Central memory CD4-positive, alpha-beta T cell (primary cell): ENCODE data around the gene PSME4.

ENCODE experiments used
- DNase-seq: peaks from one replicate; pipeline ENCODE4 v3.0.0; 2022
- total RNA-seq, 3 experiments: gene quantifications; one replicate each; lab custom pipeline; 2026; lab: John Stamatoyannopoulos, UW

Gene PSME4, protein sequence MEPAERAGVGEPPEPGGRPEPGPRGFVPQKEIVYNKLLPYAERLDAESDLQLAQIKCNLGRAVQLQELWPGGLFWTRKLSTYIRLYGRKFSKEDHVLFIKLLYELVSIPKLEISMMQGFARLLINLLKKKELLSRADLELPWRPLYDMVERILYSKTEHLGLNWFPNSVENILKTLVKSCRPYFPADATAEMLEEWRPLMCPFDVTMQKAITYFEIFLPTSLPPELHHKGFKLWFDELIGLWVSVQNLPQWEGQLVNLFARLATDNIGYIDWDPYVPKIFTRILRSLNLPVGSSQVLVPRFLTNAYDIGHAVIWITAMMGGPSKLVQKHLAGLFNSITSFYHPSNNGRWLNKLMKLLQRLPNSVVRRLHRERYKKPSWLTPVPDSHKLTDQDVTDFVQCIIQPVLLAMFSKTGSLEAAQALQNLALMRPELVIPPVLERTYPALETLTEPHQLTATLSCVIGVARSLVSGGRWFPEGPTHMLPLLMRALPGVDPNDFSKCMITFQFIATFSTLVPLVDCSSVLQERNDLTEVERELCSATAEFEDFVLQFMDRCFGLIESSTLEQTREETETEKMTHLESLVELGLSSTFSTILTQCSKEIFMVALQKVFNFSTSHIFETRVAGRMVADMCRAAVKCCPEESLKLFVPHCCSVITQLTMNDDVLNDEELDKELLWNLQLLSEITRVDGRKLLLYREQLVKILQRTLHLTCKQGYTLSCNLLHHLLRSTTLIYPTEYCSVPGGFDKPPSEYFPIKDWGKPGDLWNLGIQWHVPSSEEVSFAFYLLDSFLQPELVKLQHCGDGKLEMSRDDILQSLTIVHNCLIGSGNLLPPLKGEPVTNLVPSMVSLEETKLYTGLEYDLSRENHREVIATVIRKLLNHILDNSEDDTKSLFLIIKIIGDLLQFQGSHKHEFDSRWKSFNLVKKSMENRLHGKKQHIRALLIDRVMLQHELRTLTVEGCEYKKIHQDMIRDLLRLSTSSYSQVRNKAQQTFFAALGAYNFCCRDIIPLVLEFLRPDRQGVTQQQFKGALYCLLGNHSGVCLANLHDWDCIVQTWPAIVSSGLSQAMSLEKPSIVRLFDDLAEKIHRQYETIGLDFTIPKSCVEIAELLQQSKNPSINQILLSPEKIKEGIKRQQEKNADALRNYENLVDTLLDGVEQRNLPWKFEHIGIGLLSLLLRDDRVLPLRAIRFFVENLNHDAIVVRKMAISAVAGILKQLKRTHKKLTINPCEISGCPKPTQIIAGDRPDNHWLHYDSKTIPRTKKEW (N-terminal part only)
- total RNA-seq: 54.2 to 124 (median 71.6) reads per million in 3 experiments

- DNase-seq: peak; percentile 86
Observed at GRCh38 chr2:53970724-53971602, at the start of gene PSME4. Gene PSME4 (minus strand): TSS chr2:53970993. CDS start chr2:53970784, 209 bp downstream.

DNA sequence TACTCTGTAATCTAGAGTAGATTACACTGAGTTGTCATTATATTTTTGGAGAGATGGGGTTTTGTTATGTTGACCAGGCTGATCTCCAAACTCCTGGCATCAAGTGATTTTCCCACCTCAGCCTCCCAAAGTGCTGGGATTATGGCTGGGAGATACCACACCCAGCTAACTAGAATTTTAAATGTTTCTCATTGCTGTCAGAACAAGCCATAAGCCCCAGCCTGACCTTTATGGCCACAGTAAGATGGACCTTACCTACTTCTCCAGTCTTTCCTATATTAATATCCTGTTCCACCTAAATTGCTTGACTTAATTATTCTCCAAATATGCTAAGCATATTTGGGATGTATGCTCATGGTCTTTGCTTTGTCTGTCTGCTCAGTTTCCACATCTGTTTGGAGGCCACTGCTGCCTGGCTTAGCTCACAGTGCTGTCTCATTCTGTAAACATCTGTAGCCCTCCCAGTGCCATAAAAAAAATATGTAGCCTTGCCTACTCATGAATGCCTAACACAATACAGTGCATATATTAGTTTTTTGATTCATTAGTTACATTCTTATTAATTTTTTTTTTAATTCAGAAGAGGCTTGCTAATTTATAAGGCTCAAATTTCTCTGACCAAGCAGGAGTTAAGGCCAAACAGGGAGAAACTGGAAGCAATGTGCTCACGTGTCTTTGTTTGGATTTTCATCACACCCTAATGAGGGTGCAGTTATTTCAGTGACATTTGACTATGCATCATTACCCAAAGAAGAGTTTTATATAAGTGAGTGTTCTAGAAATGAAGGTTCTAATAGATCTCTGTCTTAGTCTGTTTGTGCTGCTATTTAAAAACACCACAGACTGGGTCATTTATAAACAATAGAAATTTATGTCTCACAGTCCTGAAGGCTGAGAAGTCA, 45.3 kb upstream of the PSME4 start:
- no peak for DNase-seq

GRCh38 chr2:54013996-54014395, 43.2 kb upstream of the PSME4 start:
- peak; percentile 14 for DNase-seq

DNA sequence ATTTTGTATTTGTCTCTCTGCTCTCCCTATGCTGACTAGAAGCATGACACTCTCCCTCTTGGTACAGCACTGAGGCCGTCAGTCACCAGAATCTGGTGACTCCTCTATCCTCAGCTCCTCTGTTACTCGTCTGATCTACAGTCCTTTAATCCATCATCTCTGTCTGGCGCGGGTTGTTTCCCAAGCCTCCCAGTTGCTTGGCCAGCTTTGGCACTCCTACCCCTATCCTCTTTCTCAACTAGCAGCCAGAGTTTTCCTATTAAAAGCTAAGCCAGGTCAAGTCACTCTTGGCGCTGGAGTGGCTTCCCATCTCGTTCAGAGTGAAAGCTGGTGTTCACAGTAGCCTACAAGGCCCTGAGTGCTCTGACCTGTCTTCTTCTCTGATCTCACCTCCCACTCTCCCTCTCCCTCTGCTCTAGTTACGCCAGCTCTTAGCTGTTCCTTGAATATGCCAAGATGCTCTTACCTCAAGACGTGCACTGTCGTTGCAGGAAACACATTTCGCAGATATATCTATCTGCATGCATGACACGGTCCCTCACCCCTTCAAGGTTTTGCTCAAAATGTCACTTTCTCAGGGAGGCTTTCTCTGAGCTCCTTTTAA, 41.8 kb upstream of the PSME4 start:
- no peak for DNase-seq

- DNase-seq: no peak
Observed at GRCh38 chr2:54009549-54009948, 38.8 kb upstream of the PSME4 start.

- no peak for DNase-seq
Observed at GRCh38 chr2:54008439-54008838, 37.6 kb upstream of the PSME4 start.

DNA sequence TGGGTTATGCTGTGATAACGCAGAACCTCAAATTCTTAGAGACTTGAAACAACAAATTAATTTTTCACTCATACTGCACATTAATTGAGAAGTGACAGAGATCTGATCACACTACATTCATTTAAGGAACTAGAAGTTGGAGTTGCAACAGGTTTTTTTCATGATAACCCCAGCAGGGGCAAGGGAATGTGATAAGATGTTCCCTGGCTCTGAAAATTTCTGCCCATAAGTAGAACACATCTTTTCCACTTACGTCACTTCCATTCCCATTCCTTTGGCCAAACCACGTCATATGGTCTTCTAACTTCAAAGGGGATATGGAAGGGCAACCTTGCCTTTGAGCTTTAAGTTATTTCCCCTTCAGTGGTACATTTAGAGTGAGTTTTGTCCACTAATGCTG, 29.7 kb upstream of the PSME4 start:
- no peak for DNase-seq

DNA sequence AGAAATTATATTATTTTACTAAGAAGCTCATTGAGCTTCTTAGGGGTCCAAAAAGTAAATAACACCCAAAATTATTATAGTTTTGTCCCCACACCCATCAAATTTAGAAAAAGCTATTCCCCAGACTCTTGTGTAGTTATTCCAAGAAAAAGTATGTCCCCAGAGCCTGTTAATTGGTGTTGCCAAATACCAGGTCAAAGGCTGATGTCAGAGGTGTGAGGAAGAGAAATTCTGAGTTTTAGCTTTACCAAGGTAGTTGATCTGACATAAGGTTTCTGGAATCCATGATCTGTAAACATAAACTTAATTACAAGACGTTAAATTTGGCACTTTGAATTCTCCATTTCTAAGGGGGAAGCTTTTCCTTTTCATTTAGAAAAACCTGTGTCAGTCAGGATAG, 29.3 kb upstream of the PSME4 start:
- DNase-seq: no peak

GRCh38 chr2:53998834-53999233, 28.0 kb upstream of the PSME4 start:
- no peak for DNase-seq

GRCh38 chr2:53994818-53995808, 24.3 kb upstream of the PSME4 start:
- DNase-seq: peak; percentile 83

GRCh38 chr2:53991948-53992347, 21.2 kb upstream of the PSME4 start:
- no peak for DNase-seq

- no peak for DNase-seq
Observed at GRCh38 chr2:53989210-53989862, 18.5 kb upstream of the PSME4 start.

- no peak for DNase-seq
Observed at GRCh38 chr2:53987336-53987921, 16.6 kb upstream of the PSME4 start.

DNA sequence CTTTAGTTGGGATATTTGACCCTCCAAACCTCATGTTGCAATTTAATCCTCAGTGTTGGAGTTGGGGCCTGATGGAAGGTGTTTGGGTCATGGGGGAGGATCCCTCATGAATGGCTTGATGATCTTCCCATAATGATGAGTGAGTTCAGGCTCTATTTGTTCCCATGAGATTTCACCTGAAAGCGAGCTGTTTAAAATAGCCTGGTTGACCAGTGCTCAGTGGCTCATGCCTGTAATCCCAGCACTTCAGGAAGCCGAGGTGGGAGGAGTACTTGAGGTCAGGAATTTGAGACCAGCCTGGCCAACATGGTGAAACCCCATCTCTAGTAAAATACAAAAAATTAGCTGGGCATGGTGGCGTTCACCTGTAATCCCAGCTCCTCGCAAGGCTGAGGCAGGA, 14.9 kb upstream of the PSME4 start:
- no peak for DNase-seq

DNA sequence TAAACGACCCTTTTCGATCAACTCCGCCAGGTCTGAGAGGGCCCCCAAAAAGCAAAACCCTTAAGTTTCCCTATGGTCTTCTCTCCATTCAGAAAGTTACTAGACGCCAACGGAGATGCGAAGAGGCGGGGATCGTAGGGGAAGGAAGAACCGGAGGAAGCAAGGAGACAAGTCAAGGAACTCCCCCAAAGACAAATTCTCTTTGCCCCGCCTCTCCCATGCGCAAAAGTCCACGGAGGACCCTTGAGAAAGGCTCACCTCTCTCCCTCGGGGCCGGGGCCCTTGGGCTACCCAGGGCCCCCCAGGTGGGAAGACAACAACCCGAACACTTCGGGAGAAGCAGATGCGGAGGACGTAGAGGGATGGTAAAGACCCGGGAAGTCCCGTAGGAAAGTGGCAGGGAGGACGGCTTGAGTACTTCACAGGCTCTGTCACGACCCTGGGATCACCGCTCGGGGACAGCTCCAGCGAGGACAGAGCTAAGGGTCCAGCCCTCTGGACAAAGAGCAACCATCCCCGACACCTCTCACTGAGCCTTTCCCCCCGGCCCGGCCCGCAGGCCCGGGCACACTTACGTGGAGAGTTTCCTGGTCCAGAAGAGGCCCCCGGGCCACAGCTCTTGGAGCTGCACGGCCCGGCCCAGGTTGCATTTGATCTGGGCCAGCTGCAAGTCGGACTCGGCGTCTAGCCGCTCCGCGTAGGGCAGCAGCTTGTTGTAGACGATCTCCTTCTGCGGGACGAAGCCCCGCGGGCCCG, 647 bp downstream of the PSME4 start:
- DNase-seq: peak; percentile 19

DNA sequence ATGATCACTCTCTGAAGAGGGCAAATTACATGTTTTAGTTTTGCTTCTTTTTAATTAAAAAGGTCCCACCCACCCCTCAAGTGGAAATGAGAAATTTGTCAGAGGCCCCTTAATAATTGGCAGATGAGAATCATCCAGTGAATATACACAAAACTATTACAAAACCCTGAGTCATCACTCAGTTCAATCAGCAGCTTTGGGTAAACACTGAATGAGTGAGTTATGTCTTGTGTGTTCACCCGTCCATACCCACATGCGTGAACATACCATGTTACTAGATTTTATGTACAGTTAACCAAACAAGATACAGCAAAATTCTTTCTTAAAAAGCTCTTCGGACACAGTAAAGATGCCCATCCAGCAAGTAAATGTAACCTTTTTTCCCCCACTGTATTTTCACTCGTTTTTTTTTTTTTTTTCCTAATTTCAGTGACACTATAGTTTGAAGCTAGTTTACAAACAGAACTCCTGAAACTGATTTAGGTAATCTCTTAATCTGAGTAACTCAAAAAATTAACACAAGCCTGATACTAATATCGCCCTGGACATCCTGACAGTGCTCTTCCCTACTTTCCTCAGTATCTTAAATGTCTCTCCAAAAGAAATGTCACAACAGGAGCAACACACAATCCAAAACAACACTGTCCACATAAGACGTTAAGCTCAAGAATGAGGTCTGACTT, 1.4 kb downstream of the PSME4 start:
- DNase-seq: no peak
